ENCODE data around the gene TMEM94.

DNA sequence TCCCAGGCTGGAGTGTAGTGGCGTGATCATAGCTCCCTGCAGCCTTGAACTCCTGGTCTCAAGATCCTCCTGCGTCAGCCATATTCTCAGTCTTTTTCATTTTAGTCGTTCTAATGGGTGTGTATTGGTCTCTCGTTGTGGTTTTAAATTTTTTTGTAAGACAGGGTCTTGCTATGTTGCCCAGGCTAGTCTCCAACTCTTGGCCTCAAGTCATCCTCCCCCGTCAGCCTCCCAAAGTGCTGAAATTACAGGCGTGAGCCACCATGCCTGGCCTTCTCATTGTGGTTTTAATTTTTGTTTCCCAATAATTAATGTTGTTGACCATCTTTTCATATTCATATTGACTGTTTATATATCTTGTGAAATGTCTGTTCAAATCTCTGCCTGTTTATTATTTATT is 8.6 kb downstream of the TMEM94 start:
- TF ChIP-seq POLR2A (IDR thresholded peaks at IDR 0.05; ENCODE audit: low read depth, low read length) (no peak), POLR2AphosphoS5 (IDR thresholded peaks at IDR 0.05; ENCODE audit: low read depth, low read length) (no peak), TAF1 (IDR thresholded peaks at IDR 0.05; ENCODE audit: low read depth, low read length) (no peak)

Measured in GM12891 (cell line).